HepG2 (cell line): Measurements from ENCODE around the gene KIF15. TPM values are rescaled to one million over a fixed set of nuclear protein-coding genes. Genes with fewer than 3 reads are reported as not detected.

Source experiments
- GATA4 ChIP-seq: sonication (generic); IDR thresholded peaks from 2 replicates; pipeline ENCODE4 v1.6.1; 2016; ENCODE audit warnings: antibody characterized with exemption, low read depth, borderline replicate concordance
- NAIF1 ChIP-seq: sonication (generic); formaldehyde crosslinking; IDR thresholded peaks from 2 replicates; pipeline ENCODE4 v1.5.0; 2020; ENCODE audit warnings: mild to moderate bottlenecking, missing genetic modification reagents, borderline replicate concordance
- NPAS2 ChIP-seq: sonication (generic); formaldehyde crosslinking; IDR thresholded peaks from 2 replicates; pipeline ENCODE4 v1.8.0; 2022; ENCODE audit warnings: mild to moderate bottlenecking, missing genetic modification reagents, borderline replicate concordance
- PHF21A ChIP-seq: sonication (generic); formaldehyde crosslinking; IDR thresholded peaks from 2 replicates; pipeline ENCODE4 v1.5.0; 2020; ENCODE audit warnings: mild to moderate bottlenecking, missing genetic modification reagents
- ZC3H13 ChIP-seq: sonication (generic); formaldehyde crosslinking; IDR thresholded peaks from 2 replicates; pipeline ENCODE4 v1.8.1; 2023; ENCODE audit warnings: mild to moderate bottlenecking, missing genetic modification reagents, moderate library complexity
- ZNF160 ChIP-seq: sonication (generic); formaldehyde crosslinking; IDR thresholded peaks from 2 replicates; pipeline ENCODE4 v1.8.0; 2022; ENCODE audit warnings: mild to moderate bottlenecking, inconsistent platforms, missing genetic modification reagents
- ZNF251 ChIP-seq: sonication (generic); formaldehyde crosslinking; IDR thresholded peaks from 2 replicates; pipeline ENCODE4 v1.9.0; 2021; ENCODE audit warnings: mild to moderate bottlenecking, missing genetic modification reagents
- ZNF446 ChIP-seq: sonication (generic); formaldehyde crosslinking; IDR thresholded peaks from 2 replicates; pipeline ENCODE4 v1.5.0; 2020; ENCODE audit warnings: mild to moderate bottlenecking, missing genetic modification reagents
- ZNF672 ChIP-seq: sonication (generic); formaldehyde crosslinking; IDR thresholded peaks from 2 replicates; pipeline ENCODE4 v1.8.1; 2022; ENCODE audit warnings: missing genetic modification reagents
- polyA plus RNA-seq, 8 experiments: library from polyadenylated mRNA; depleted of rRNA in 3 of 8; stranded (reverse) in 7 of 8; unstranded in 1 of 8; fragments of >200 nt; fragmentation: Illumina TruSeq in 4 of 8; extraction: Trizol in 4 of 8; gene quantifications; 2 replicates each; pipeline versions ENCODE4 v1.2.1 to v1.2.3, GENCODE V29; 2011 to 2016; ENCODE audit warnings: low read depth in 4 of 8, missing spikeins in 1 of 8, mixed read lengths in 1 of 8; ENCODE audit not compliant: insufficient read depth in 1 of 8
- total RNA-seq, 5 experiments: library from RNA; depleted of rRNA; stranded (reverse); fragments of >200 nt; fragmentation: Illumina TruSeq; extraction: Trizol; gene quantifications; 2 replicates each; pipeline ENCODE4 v1.2.3, GENCODE V29; 2016; ENCODE audit warnings: low read depth in 1 of 5
- TF ChIP-seq, protein P1 (sequence below): sonication (generic); formaldehyde crosslinking; IDR thresholded peaks from 2 replicates; pipeline ENCODE4 v1.5.0; 2020; ENCODE audit warnings: mild to moderate bottlenecking, missing genetic modification reagents
- TF ChIP-seq, protein P2 (sequence below): IDR thresholded peaks from 2 replicates; pipeline ENCODE4 v1.6.1; 2016; ENCODE audit warnings: low read depth, control low read depth
- TF ChIP-seq, protein P3 (sequence below): fragments of 450-650 bp; IDR thresholded peaks from 2 replicates; pipeline ENCODE4 v1.6.1; 2017

The KIF15 gene
- total and polyA plus RNA-seq, 2 of the 13 experiments (the other 11 are each of a cell fraction or from before 2014, with no cell fraction given), result 4.8 to 33.8 TPM

DNA sequence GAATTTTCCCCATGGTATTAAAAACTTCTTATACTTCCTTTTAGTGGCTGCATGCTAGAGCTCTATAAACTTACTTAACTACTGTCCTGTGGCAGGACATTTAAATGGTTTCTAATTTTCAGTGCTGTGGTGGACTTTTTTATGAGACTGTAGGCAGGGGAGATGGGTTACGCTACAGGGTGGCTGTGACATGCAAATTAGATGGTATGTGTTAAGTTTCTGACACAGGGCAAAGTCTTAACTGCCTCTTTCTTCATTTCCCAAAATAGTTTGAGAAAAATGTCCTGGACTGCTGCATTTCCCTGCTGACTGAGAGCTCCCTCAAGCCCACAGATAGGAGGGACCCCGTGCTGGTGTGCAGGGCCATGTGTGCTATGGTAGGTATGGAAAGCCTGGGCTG, 134.8 kb downstream of the KIF15 start (continued):
- TF ChIP-seq, protein P1, sequence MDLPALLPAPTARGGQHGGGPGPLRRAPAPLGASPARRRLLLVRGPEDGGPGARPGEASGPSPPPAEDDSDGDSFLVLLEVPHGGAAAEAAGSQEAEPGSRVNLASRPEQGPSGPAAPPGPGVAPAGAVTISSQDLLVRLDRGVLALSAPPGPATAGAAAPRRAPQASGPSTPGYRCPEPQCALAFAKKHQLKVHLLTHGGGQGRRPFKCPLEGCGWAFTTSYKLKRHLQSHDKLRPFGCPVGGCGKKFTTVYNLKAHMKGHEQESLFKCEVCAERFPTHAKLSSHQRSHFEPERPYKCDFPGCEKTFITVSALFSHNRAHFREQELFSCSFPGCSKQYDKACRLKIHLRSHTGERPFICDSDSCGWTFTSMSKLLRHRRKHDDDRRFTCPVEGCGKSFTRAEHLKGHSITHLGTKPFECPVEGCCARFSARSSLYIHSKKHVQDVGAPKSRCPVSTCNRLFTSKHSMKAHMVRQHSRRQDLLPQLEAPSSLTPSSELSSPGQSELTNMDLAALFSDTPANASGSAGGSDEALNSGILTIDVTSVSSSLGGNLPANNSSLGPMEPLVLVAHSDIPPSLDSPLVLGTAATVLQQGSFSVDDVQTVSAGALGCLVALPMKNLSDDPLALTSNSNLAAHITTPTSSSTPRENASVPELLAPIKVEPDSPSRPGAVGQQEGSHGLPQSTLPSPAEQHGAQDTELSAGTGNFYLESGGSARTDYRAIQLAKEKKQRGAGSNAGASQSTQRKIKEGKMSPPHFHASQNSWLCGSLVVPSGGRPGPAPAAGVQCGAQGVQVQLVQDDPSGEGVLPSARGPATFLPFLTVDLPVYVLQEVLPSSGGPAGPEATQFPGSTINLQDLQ (CRISPR knock-in tag), result no peak
- TF ChIP-seq, protein P2, sequence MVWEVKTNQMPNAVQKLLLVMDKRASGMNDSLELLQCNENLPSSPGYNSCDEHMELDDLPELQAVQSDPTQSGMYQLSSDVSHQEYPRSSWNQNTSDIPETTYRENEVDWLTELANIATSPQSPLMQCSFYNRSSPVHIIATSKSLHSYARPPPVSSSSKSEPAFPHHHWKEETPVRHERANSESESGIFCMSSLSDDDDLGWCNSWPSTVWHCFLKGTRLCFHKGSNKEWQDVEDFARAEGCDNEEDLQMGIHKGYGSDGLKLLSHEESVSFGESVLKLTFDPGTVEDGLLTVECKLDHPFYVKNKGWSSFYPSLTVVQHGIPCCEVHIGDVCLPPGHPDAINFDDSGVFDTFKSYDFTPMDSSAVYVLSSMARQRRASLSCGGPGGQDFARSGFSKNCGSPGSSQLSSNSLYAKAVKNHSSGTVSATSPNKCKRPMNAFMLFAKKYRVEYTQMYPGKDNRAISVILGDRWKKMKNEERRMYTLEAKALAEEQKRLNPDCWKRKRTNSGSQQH (CRISPR knock-in tag), result no peak
- TF ChIP-seq ZNF251 (CRISPR knock-in tag) (no peak), ZC3H13 (CRISPR knock-in tag) (no peak), NAIF1 (CRISPR knock-in tag) (no peak), ZNF672 (CRISPR knock-in tag) (no peak), NPAS2 (no peak), ZNF446 (CRISPR knock-in tag) (no peak), ZNF160 (CRISPR knock-in tag) (no peak), PHF21A (no peak), GATA4 (no peak)
- TF ChIP-seq, protein P3, sequence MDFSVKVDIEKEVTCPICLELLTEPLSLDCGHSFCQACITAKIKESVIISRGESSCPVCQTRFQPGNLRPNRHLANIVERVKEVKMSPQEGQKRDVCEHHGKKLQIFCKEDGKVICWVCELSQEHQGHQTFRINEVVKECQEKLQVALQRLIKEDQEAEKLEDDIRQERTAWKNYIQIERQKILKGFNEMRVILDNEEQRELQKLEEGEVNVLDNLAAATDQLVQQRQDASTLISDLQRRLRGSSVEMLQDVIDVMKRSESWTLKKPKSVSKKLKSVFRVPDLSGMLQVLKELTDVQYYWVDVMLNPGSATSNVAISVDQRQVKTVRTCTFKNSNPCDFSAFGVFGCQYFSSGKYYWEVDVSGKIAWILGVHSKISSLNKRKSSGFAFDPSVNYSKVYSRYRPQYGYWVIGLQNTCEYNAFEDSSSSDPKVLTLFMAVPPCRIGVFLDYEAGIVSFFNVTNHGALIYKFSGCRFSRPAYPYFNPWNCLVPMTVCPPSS, result no peak
